Mucosa of gallbladder (tissue), 1 donor: ENCODE measurements around the gene TBCK. TPM values are rescaled to one million over a fixed set of nuclear protein-coding genes. Genes with fewer than 3 reads are reported as not detected.
A peak's percentile ranks its signal among the peaks of the same experiment; 100 is the strongest.

Experiments
- DNase-seq: peaks from one replicate; pipeline ENCODE4 v3.0.0-alpha.2; 2020; ENCODE audit warnings: low spot score
- total RNA-seq: library from RNA; stranded (reverse); gene quantifications from one replicate; pipeline ENCODE4 v1.2.1, GENCODE V29; 2021
- donor health status: DM: no; HTN: no; CAD: no.

TBCK gene
- total RNA-seq, 1 donor from 2014 or later, result 70.6 TPM

DNA sequence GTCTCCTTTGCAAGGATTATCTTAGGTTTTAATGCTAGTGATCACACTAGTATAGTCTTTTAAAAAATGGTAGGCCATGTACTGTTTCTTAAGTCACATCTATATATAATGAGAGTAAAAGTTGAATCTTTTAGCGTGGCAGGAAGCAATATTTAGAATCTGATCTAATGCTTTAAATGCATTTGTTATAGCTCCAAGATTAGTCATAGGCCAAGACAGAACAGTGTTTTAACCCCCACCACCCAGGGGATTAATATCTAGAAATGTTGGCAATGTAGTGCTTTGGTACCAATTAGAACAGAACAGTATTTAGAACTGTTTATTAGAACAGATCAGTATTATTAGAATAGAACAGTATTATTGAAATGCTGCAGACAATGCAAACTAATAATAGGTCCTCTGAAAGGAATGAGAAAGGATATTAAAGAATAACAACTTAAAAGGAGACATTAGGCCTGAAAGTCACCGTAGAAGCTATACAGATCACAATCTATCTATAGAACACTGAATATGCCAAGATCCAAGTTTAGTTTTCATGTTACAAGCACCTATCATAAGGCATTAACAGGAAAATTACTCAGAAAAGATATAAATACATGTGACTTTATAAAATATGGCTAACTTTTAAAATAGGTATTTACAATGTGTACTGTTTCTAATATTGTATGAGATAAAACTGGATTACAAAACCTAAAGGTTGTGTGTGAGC is 274.6 kb downstream of the TBCK start:
- DNase-seq, result no peak

DNA sequence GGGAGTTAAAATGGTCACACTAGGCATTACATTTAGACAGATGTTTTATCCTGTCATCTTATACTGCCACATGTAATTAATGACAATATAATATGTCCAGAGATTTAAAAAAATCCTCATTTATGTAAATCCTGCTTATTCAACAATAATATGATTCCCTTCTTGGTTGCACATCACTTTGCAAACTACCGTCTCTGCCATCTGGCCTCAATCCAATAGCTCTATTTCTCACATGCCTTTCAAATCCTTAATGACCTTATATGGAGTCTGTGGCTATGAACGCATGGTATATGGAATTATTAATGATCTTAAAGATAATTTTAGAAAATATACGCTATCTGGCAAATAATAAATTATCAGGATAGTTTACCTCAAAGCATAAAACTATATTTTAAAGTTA is 276.2 kb downstream of the TBCK start:
- no peak for DNase-seq

DNA sequence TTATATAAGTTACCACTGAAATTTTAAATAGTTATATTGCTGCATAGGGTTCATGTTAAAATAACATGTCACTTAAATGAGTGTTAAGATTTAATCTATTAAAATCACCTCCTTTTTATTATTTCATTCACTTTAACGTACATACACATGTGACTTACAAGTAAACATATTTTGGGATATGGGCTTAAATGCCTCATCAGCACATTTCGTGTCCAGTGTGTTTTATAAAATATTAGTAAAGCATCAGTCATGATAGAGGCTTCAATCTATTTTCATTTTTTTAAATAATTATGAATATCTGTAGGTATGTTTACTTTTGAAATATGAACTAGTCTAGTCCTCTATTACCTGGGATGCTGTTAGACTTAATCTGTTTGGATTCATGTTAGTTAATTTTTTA is 277.1 kb downstream of the TBCK start:
- DNase-seq, result no peak

DNA sequence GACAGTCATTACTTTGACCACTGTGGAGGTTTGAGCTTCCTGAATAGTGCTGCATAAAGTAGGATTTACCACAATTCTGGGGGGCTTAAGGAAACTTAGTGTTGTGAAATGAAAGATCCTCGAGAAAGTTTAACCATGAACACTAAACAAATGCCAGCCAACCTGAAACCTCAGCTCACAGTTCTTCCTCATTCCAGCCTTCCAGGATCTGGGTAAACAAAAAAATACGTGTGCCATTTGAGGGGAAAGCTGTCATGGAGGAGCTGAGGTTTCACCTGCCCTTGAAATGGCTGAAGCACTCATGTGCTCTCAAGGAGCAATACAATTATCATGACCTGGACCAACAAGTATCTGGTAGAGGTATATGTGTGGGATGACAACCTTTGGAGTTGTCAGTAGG is 278.0 kb downstream of the TBCK start:
- DNase-seq, result no peak

DNA sequence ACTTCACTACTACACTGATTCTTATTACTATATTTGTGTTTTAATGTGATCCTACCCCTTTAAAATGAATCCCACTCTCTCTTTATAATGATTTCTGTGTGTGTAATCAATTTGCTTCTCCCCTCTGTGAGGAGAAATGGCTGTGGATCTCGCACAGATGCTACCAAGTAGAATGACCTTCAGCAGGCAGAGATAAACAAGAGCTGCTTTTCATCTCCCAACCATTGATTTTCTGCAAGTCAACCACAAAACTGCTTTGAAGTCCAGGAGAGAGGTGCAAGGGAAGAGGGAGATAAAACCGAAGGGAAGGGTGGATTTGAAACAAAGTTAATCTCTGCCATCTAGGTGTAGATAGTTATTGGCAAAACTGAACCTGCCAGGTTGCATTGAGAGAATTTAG is 279.2 kb downstream of the TBCK start:
- DNase-seq, result no peak

DNA sequence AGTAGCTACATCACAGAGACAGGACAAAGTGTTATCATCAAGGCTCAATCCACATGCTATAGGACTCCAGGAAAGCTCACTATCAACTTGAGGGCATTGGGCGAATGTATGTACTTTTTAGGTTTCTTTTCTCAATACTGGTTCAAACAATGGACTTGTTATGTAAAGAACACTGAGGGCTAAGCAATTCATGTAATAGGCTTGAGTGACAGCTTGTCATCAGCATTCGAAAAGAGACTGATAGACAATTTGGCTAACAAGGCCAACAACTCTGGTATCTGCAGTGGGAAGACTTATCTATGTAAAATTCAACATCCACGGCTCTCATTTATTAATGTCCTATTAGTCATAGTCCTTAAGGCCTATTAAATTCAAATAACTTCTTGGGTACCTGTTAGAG is 279.7 kb downstream of the TBCK start:
- DNase-seq, result no peak

DNA sequence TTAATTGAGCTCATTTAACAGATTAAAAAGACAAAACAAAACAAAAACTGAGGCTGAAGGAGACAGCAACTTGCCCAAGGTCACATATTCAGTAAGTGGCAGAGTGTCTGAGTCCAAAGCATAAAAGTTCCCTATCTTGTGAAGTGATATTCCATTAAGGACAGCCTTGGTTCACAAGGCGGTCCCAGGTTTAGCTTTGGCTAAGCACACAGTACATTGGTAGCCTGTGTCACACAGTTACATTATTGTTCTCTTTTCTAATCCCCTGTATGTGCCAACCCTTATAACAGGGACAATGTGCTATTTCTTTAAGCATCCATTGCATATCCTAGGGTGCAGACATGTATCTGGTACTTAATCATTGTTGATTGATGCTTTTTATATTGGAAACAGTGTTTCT is 280.8 kb downstream of the TBCK start:
- no peak for DNase-seq

DNA sequence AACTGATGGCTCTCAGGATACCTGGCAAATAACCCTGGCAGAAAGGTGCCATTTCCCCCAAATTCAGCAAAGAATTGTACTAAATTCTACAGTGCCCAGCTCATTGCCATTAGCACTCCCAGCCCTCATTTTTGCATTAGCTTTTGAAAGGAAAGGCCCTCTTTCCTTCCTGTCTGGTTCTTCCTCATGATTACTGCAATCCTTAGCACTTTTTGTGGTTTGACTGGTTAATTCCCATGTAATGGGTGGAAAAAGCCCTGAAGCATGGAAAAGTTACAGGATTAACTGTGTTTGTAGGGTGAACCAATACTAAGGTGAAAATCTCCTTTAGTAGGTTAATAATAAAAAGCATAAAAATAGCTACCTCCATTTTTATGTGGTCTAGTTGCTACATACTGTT is 281.3 kb downstream of the TBCK start:
- no peak for DNase-seq

DNA sequence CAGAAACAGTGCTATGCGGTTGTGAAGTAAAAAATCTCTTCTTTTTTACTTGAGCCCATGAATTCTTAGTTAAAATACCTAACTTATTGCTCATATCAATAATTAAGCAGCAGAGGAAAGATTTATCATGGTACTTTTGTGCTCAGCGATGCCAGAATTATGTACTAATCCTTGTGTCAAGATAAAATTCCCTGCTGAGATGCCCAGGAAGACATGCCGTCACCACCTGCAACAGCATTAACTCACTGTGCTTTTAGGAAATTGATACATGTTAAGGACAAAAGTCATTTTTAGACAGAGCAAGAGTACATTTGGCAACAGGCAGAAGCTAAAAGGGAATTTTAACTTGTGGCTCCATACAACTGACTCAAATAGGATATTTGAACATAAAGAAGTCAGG is 281.8 kb downstream of the TBCK start:
- DNase-seq, result no peak

DNA sequence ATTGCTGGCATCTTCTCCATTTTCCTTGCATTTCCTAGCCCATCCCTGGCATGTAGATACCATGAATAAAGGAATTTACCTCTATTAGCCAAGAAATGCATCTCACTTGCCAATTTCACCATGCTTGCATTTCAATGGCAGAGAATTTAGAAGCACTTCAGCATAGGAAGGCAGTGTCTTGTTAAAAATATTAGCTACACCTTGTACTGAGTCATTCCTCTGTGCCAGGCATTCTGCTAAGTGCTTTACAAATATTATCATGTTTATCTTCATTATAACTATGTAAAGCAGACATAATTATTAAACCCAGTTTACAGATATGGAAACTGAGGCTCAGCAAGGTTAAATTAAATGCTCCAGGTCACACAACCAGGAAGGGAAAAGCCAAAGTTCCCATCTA is 282.5 kb downstream of the TBCK start:
- no peak for DNase-seq

DNA sequence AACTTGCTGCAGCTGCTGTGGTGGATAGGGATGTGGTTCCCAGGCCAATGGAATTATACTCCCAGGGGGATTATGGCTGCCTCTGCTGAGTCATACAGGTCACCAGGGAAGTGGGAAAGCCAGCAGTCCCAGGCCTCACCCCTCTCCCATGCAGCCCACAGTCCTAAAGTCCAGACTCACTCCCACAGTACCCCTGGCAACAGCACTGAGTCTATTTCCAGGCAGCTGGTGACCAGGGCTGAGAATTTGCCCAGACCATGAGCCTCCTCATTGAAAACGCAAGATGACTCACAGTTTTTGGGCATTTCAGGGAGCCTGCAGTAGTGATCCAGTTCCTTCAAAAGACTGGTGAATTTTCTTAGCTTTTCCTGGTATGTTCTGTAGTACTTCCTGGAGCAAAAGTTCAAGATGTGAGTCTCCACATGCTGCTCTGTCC is 283.1 kb downstream of the TBCK start:
- DNase-seq, result no peak

DNA sequence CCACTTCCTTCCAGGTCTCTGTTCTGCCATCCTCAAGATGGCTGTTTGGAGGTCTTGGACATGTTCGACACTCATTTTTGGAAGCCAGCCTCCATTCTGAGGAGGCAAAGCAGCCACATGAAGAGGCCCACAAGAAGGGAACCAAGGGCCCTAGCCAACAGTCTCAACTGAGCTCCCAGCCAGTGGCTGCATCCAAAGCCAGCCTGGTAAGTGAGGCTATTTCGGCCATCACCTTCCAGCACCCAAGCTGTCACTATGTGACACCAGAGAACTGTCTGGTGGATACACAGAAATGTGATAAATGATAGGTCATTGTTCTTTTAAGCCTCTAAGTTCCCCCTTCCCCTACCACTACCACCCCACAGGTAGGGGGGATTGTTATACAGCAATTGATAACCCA is 293.6 kb downstream of the TBCK start:
- no peak for DNase-seq

DNA sequence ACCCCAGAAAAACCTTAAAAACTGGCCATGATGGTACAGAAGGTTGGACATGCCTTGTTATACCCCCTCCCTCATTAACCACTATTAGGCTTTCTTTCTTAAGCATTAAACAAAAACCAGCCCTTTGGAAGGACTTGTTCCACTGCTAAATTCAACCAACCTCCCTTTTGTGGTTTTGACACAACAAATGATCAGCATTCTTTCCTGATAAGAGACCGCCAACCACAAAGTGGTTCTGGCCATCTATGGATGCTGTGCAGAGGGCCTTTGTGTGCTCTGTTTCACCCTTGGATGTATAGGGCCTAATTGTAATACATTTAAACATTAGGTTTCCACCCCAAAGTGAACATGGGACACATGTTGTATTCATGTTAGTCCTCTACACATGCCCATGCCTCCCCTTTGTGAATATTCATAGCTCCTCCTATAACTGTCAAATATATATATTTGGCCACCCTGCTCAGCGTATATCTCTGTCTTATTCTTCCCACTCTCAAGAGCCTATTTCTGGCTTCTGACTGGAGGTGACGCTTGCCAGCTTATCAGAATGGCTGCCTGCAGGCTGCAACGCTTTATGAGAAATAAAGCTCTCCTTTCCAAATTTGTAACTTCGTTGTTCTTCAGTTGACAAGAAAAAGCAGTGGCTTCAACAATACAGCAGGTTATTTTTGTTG is 294.1 kb downstream of the TBCK start:
- no peak for DNase-seq

DNA sequence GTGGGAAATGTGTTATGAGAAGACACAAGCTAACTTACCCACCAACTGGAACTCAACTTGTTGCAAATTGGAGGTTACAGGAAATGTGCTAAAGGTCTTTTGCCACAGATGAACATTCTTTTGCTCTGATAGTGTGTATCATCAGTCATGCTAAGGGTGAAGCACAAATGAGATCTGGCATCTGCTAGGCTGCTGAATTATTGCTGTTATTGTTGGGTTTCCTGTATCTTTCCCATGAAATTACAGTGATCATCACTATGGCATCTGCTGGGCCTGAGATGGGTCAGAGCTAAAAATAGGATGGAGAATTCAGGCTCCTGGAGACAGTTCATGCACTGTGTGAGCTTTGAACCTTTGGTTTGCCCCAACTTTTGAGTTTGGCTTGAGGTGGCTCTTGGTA is 296.2 kb downstream of the TBCK start:
- no peak for DNase-seq

DNA sequence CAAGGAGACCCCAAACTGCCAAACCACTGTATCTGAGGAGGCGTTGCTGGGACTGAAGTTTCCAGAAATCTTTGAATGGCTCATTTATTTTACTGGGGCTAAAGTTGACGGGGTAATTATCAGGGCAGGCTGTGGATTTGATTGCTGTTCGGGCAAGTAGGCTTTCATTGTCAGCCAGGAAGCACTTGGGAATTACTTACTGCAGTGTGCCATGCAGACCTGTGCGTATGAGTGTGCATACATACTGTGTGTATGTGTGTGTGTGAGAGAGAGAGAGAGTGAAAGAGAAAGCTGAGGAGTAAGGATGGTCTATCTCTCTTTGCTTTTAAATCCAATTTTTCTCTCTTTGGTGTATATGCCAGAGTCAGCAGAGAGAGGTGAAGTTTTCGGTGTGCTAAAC is 298.0 kb downstream of the TBCK start:
- no peak for DNase-seq

DNA sequence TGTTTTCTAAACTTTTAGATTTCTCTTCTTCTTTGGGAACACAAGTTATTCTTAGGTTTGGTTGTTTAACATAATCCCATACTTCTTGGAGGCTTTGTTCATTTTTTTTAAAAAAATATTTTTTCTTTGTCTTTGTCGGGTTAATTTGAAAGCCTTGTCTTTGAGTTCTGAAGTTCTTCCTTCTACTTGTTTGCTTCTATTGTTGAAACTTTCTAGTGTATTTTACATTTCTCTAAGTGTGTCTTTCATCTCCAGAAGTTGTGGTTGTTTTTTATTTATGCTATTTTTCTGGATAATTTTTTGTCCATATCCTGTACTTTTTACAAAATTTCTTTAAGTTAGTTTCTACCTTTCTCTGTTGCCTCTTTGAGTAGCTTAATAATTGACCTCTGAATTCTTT is 304.6 kb downstream of the TBCK start:
- DNase-seq, result no peak

DNA sequence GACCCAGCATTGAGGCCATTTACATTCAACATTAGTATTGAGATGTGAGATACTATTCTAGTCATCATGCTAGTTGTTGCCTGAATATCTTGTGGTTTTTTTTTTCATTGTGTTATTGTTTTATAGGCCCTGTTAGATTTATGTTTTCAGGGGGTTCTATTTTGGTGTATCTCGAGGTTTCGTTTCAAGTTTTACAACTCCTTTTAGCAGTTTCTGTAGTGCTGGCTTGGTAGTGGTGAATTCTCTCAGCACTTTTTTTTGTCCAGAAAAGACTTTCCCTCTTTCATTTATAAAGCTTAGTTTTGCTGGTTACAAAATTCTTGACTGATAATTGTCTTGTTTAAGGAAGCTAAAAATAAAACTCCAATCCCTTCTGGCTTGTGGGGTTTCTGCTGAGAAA is 305.2 kb downstream of the TBCK start:
- DNase-seq, result no peak

DNA sequence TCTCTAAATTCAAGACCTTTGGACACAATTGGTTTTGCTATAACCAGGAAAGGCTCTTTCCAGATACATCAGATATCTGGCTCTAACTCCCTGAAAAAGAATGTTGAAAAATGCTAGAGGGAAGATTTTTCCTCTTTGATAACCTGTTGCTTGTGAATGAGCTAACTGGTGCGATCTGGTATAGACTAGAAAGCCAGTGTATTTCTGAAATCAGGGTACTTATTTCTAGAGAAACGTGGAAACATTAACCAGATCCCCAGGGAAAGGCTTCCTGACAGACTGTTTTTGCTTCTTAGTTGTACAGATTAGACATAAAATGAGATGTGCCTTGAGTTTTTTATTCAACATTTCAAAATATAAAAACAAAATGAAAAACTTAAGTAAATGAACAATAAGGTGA is 313.0 kb downstream of the TBCK start:
- DNase-seq, result no peak

DNA sequence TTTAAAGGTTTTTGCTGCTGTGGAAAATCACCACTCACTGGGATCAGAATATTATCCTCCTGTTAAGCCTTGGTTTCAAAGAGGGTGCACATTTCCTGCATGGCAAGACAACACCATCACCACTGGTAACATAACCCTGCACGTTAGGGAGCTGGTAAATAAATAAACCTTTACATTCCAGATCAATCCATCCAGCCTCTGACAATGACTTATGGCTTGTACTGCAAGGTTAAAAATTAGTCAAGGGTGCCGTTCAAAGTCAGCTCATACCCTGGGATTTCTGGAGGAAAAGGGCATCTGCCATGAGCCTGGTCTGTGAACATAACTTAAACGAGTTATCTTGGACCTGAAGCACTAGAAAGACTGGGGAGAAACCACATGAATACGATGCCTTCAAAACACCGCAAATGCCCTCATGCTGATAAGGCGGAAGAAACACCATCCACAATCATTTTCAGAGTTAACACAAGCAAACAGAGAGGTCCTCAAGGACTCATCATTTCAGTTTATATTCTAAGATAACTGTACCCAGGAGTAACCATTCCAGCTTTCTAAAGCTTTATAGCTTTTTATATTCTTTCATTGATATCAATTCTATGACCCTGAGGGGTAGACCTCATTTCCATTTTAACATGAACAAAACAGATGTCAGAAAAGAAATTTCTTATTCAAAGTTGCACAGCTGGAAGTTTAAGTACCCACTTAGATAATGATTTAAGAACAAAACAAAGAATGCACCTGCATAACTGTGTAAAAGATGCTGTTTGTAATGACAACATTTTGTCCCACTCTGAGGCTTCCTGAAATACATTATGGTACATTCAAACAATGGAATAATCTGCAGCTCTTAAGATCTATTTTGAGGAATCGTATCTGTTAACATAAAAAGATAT is 317.6 kb downstream of the TBCK start:
- DNase-seq, result peak; percentile 35

DNA sequence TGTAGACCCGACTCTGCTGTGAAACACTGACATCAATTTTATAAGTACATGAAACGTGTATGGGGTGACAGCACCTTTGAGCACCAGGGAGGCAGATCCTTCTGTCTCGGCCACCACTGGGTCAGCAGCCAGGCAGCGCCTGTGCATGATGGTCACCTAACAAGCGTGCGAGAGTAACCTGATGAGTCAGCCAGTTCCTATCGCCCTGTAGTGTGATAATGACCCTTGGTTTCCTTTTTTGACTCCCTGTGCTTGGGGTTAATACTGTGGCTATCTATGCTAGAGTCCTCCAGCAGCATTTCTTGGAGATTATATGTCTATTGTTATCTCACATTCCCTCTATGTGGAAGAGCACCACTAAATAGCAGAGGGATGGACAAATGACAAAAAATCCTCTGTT is 319.2 kb downstream of the TBCK start:
- DNase-seq, result peak; percentile 20

DNA sequence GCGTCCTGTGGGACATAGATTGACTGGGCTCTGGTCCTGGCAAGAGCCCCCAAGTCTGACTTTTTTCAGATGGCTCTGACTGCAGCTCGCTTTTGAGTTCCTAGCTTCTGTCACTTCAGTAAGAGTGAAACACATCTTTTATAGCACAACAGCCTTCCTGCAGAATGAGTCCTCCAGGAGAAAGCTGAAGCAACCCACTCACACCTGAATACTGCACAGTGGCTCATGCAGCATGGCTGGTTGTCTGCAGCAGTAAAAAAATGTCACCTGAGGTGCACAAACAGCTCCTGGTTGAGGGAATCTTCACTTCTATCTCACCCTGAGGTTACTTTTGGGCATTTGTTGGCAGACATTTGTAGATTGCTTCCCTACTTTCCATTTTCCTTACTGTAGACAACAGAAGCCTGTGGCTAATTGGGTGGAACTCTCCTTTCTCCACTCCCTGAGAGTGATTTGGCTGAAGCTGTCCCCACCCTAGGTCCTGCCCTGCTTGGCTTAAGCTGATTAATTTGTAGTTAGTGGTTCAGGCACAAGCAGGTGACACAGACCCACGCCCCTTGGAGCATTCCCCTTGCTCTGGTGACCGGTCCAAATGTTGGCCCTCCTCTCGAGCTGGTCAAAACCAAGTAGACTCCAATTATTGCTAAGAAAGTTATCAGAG is 321.0 kb downstream of the TBCK start:
- no peak for DNase-seq

DNA sequence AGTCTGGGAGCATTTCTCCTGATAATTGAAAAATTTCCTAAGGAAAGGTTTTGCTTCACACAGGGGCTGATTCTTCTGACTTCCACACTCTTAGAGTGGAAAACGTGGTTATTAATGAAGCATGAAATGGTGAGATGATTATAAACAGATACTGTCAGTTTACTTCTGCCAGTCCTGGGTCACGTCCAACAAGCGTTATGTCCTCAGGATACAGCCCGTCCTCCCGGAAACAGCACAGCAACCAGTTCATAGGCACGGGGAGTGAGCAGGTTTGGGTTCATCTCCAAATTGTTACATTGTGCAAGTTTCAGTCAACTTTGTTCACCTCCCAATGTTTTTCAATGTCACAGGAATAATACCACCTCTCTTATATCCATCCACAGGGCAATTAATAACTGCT is 321.9 kb downstream of the TBCK start:
- no peak for DNase-seq
